Airway epithelial cell (primary cell): ENCODE results near the gene BARX1. TPM values are rescaled to one million over a fixed set of nuclear protein-coding genes. Genes with fewer than 3 reads are reported as not detected.

Experiments used
- total RNA-seq: library from RNA; depleted of rRNA; stranded (reverse); fragments of >200 nt; gene quantifications from 2 replicates; pipeline ENCODE4 v1.2.3, GENCODE V29; 2015

BARX1 gene, protein sequence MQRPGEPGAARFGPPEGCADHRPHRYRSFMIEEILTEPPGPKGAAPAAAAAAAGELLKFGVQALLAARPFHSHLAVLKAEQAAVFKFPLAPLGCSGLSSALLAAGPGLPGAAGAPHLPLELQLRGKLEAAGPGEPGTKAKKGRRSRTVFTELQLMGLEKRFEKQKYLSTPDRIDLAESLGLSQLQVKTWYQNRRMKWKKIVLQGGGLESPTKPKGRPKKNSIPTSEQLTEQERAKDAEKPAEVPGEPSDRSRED
- total RNA-seq, result not detected in 2 replicates

DNA sequence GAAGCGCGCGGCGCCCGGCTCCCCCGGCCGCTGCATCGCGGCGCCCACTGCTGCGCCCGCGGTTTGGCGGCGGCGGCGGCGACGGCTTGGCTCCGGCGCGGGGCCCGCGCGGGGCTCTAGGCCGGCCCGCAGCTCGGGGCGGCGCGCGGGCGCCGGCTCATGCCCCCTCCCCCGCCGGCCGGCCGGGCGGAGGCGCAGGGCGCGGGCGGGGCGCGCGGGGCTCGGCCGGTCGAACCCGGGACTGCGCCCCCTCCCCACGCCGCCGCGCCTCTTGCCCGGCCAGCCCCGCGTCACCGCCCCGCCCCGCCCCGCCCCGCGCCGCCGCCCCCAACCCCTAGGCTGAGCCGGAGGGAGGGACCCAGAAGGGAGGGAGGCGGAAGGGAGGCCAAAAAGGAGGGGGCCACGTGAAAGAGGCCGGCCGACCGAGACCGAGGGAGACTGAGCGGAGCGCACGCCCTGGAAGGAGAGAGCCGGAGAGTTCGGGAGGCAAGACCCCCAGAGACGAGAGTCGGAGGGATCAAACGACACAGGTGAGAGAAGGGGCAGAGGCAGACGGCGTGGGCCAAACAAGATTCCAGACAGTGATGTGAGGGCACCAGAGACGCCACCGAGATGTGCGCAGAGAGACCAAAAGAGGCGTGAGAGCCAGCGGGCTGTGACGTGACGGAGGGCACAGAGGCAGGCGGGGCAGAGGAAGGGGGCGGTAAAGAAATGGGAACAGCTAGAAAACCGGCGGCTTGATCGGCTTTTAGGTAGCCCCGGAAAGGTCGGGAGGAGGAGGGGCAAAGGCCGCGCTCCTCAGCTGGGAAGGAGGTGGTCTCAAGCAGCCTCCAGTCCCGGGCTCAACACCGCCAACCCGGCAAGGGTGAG lies at the start of gene BARX1:
Gene BARX1 (minus strand): TSS at position 245 of the 870 bp plus-strand sequence. CDS start 209 bp downstream, at position 36.

Other genes starting within 250 kb of the BARX1 start
- gene PTPDC1, start 129.1 kb upstream of the BARX1 start, total RNA-seq, result 2.8 and 4.2 TPM in 2 replicates